GM18517 (cell line): ENCODE data around the gene FXYD2.
"Not testable (repeated sequence)": the region's sequence is repeated elsewhere in the genome, so short reads cannot be mapped to it uniquely, and the experiment has no call there.

Experiments used
- ATAC-seq: cut with Tn5 transposase; IDR thresholded peaks from one replicate; pipeline ENCODE4 v1.9.1; 2021; ENCODE audit warnings: mild to moderate bottlenecking, moderate library complexity; ENCODE audit not compliant: unreplicated experiment

FXYD2 gene

DNA sequence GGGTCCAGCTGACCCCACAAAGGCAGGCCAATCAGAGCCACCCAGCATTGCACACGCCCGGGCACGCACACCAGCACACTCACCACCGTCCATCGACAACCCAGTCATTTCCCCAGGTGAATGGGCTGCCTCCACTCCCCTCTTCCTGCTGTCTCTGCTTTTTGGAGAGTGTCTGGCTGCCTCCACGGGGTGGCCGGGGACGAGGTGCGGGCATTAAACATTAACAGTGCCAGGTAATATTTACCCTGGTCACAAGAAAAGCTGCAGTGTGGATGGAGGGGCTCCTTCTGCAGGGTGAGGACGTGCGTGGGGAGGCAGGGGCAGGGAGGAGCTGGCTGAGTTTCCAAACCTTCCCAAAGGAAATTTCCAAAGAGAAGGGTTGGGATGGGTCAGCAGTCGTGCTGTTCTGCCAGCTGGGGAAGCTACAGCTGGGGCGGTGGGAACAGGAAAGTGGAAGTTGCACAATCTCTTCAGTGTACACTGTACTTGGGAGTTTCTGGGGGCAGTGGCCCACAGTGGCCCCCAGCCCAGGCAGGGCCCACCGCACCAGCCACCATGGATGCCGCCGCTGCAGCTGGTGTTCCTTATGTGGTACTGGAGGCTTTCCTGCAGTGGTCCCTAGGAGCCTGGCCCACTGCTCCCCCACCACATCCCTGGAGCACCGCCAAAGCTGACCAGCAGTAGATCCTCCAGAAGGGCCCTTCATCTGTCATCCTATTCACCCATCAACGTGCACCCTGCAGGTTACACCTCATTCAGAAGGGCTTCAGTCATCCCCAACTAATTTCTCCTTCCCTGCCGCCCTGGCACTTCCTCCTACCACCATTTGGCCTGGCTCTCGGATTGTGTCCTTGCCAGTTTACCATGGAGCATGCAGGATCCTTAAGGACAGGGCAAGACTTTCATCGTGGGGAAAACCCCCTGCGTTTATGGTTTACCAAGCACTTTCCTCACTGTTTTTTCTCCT is at the start of gene FXYD2:
Gene FXYD2 (minus strand): TSS at position 174 of the 967 bp plus-strand sequence. CDS start 66 bp downstream, at position 108.
- no peak for ATAC-seq

DNA sequence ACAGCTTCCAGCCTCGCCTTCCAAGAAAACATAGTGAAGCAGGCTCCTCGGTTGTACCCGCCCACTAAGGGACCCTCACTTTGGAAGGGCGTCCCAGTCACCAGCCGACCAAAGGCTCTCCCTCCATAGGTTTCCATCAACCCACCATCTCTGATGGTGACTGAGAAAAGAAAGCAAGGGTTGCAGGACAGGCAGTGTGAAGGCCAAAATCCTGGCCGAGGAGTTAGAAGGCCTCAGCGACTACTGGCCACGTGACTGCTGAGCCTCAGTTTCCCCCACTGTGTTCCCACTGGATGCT is 49.2 kb upstream of the FXYD2 start:
- no peak for ATAC-seq

DNA sequence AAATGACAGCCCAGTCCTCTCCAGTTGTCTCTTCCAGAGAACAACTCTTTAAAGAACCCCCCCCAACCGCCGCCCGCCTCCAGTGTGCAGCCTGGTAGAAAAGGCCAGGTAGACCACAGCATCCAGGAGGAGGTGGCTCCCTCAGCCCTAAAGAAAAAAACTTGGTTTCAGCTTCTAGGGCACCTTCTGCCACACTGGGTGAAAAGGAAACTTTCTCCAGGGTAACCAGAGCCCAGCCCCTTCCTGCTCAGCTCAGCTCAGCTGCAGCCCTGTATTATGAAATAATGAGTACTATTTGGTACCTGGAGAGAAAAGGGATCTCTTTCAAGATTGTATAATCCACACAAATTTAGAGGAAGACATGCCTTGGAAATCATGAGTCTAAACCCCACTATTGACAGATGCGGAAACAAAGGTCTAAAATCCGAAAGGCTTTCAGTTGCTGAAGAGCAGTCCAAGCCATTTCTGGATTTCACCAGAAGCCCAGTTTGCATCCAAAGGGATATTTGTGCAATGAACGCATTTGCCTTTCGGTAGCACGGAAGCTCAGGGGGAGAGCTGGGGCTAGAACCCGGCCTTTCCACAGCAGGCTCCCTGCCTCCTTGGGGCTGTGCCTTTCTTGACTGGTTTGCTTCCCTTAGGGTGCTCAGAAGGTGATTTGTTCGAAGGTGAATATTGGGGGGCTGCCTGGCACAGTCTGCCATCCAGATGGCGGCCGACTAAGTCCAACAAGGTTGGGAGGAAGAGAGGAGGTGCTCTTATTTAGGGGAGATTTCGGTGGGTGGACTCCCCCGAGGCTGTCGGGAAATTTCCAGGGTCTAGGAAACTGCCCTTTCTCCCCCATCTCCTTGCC is 48.7 kb upstream of the FXYD2 start:
- no peak for ATAC-seq

DNA sequence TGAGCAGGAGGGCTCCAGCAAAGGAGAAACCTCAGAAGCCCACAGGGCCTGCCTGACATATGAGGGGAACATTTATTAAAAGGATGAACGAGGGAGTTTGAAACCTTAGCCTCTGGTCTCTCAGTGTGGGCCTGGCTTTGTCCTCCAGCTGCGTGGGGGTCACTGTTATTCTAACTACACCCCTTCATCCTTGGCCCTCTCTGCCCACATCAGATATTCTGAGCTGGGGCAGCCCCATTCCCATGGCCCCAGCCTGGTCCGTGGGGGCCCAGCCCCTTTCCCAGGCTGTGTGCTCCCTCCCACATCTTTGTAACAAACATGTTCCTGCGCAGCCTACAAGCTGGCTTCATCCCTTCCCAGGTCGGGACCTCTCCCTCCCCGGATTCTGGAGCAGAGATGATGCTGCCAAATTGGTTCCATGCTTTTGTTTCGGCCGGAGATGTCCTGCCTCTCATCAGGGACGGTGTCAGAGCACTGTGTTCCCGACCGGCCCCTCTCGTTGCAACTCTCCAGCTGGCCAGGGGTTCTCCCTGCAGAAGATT is 47.9 kb upstream of the FXYD2 start:
- ATAC-seq, result no peak

DNA sequence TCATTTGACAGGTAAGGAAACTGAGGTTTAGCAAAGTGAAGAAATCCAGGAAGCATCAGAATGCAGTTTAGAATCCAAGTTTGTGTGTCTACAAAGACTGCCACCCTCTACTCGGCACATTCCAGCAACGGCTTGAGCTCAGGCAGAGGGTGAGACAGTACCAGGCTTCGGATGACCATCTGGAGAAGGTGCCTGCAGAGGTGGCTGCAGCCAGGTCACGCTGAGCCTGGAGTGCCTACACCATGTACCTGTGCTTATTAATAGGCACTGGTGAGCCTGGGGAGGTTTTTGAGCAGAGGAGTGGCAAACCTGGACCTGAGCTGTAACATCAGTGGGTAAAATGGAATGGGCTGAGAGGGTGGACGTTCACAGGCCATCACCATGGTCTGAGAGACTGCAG is 47.2 kb upstream of the FXYD2 start:
- ATAC-seq, result no peak

DNA sequence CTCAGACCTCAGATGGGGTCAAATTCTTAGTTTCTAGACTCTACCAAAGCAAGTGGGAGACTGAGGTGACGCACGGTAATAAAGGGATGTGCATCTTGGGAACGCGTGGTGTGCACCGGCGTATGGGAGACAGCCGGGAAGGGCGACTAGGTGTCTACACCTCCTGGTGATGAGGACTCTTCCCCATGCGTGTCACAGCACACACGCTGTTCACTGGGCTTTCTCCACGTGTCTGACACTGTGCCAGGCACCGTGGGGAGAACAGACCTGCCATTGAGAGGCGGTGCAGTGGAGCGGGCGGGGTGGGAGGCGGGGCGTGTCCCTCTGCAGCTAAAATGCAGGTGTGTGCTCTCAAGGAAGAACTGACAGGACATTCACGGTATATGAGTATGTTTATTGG is 46.6 kb upstream of the FXYD2 start:
- no peak for ATAC-seq

DNA sequence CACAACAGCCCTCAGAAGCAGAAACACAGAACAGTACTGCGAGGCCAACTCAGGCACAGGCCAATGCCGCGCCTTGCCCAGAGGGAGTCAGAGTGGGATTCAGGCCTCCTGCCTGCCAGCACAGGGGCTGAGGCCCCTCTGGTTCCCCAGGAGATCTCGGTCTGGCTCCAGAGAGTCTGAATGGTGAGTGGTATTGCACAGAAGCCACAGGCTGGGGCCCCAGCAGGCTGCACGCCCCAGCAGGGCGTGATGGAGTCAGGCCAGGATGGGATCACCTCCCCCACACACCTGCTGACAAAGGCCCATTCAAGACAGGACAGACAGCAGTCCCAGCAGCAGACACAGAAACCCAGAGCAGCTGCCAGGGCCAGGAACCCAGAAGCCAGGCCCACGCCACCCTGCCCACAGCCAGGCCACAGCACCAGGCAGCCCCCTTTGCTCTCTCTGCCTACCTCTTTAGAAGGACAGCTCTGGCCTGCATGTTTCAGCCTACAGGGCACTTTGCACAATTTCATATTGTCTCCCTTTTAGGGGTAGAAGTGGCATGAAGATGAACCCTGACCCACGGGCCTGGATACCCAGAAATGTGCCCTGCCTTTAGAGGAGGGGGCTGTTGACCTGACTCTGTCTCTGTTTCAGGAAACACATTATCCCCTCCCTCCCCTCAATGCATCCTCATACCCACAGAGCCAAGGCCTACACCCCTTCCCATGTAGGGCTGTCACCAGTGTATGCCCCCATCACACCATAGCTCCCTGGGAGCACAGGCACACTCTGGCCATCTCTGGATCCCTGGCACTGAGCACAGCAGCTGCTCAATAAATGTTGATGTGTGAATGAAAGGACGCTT is 45.8 kb upstream of the FXYD2 start:
- ATAC-seq, result no peak

DNA sequence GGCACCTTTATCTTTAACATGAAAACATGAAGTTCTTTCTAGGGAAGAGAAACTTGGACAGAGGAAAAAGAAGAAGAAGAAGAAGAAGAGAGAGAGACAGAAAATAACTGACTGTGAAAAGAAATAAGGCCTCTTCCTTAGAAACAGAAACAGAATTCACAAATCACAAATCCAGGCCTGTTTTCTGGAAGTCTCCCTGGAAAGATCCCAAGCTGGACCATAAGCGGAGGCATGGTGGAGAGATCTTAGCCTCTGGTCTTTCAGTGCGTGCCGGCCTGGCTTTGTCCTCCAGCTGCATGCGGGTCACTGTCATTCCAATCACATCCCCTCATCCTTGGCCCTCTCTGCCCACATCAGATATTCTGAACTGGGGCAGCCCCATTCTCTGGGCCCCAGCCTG is 45.1 kb upstream of the FXYD2 start:
- ATAC-seq, result no peak

DNA sequence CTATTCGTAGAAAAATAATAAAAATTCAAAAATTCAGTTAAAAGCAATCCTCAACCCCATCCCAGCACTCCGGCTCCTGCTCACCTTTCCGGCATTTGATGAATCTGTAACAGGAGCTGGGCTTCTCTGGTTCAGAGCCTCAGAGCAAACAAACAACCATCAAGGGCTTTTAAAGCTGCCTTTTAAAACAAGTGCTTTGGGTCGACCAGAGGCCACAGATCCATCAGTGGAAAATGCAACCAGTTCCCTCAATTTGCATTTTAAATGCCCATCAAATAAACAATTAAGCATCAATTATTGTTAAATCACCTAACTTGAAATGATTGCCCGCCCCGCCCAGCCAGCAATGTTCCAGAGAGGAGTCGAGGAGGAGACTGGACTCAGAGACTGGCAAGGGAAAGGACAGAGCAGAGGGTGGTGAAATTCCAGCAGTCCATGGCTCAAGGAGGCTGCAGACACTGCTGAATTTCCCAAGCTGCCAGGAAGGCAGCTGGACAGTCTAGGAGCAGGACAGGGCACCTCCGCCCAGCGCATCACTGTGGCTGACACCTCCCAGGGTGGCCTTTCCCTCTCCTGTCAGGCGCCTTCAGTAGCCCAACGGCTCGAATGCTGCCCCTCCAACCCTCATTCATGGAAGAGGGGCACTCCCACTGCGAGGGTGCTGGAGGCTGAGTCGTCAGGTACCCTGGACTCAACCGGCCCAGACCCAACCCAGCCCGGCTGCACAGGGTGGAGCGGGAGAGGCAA is 44.4 kb upstream of the FXYD2 start:
- no peak for ATAC-seq

DNA sequence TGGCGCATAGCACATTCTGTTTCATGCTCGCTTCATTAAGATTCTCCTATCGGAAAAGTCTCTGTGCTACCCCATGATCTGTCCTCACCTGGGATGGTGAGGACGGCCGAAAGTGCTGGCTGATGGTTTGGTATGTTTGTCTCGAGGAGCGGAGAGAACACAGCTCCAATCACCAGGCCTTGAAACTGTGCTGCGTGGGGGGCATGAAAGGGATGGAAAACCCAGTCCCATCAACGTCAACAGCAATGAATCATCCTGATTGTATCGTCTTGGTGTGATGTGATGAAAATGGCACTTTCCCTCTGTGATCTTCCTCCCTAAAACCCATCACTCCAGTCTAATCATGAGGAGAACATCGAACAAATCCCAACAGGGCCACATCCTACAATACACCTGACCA is 43.5 kb upstream of the FXYD2 start:
- no peak for ATAC-seq

DNA sequence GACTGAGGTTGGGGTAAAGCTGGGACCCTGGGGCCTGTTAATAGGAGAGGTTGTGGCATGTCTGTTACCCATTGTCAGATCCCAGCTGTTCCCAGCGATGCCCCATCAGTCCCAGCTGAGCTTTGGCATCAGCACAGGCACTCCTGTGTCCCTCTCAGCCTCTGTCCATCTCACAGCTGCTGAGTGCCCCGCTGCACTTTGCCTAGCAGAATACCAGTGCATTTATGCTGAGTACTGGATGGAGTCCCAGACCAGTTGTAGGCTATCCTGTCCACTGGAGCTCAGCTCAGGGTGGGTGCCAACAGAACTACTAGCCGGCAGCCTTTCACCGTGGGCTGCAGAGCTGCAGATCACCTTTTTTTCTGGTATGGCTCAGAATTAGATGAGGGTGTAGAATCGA is 42.0 kb upstream of the FXYD2 start:
- ATAC-seq, result no peak

DNA sequence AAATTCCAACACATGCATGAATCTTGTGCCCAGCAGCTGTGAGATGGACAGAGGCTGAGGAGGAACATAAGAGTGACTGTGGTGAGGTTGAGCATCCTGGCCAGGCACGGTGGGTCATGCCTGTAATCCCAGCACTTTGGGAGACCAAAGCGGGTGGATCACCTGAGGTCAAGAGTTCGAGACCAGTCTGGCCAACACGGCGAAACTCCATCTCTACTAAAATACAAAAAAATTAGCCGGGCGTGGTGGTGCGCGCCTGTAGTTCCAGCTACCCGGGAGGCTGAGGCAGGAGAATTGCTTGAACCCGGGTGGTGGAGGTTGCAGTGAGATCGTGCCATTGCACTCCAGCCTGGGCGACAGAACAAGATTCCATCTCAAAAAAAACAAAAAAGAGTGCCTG is 41.0 kb upstream of the FXYD2 start:
- not testable (repeated sequence) for ATAC-seq

DNA sequence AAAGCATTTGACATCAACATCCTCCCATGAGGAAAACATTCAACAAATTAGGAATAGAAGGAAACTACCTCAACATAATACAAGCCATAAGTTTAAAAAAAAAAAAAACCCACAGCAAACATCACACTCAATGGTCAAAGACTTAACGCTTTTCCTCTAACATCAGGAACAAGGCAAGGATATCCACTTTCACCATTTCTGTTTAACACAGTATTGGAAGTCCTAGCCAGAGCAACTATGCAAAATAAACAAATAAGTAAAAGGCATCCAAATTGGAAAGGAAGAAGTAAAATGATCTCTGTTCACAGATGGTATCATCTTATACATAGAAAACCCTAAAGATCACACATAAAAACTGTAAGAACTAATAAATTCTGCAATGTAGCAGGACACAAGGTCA is 38.8 kb upstream of the FXYD2 start:
- ATAC-seq, result no peak

DNA sequence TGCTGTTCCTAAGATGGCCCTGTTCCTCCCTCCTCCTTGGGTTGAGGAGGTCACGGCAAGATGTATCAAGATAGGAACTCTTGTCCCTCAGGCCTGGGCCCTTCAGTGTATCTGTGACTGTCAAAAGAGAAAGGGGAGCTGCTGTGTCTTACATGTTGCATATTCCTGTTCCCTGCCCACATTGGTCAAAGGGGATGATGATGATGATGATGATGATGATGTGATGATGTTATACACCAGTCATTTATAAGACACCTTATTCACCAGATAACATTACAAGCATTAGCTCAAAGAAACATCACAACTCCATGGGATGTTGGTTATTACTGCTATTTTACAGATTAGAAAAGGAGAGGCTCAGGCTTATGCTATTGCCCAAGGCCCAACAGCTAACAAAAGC is 38.2 kb upstream of the FXYD2 start:
- no peak for ATAC-seq

DNA sequence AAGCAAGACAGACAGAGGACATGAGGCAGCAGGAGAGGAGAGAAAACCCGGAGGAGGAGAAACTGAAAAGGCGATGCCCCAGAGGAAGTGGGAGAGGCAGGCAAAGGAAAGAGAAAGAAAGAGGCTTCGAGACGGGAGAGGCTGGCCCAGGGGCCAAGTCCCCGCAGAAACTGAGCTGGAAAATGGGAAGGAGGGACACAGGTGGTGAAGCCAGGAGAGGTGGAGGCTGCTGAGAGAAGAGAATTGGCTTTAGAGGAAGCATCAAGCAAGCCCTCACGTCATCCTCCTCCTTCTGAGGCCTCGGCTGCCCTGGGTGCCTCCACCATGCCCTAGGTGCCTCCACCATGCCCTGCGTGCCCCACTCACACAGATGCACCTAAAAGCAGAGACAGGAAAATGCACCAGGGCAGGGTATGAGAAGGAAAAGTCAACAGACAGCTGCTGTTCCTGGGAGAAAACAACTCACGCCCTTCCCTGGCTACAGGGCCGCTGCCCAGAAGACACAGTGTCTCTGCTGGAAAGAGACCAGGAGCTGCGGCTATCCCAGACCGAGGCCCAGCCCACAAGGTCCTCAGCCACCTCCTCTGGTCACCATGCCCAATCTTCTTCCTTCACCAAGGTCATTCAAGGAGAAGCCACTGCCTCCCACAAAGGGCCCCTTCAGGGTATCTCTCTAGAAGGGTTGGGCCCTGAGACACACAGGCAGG is 37.6 kb upstream of the FXYD2 start:
- no peak for ATAC-seq

DNA sequence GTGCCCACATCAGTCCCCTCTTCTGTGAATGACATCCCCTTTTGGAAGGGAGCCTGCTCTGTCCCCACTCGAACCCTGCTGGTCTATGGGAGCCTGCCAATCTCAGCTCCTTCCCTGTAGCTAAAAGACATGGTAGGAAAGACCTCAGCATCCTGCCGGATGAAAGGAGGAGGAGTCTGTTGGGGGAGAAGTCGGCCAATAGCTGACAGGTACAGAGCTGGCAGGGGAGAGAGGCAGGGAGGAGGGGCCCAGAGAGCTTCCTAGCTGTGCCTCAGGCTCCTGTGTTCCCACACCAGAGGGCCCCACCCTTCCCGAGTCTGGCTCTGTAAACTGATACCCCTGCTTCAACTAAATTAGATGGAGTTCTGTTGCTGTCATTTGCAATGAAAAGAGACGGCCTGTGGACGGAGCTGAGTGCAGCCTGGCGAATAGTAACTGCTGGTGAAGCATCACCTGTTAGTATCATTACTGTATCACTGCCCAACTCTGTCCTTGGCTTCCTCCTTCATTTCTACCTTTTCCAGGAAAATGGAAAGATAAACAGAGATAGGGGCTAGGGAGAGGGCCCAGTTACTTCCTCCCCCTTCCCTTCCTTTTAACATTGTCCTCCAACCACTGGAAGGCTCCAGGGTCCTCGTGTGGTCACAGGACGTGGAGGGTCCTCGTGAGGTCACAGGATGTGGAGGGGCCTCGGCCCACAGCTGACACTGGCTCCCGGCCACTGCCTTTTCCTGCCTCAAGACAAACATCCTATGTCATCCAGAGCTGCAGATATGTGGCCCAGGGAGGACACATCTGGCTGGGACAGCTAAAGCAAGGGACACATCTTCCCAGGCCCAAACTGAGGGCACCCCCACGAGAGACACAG is 36.8 kb upstream of the FXYD2 start:
- no peak for ATAC-seq

DNA sequence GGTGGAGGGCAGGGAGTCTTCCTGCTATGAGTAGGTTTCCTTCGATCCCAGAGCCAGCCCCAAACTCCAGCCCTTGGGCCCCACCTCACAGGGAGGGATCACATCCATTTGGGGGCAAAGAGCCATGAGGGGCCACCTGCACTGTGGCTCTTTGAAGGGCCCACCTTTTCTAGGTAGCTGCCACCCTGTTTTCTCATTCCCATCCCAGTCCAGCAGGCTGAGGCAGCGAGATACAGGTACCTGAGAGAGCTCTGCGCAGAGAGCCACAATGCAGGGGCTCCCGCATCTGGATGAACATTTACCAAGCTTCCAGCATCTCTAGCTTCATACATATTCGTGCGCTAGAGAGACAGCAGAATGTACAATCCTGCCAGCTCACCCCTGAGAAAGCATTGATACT is 35.6 kb upstream of the FXYD2 start:
- ATAC-seq, result no peak

DNA sequence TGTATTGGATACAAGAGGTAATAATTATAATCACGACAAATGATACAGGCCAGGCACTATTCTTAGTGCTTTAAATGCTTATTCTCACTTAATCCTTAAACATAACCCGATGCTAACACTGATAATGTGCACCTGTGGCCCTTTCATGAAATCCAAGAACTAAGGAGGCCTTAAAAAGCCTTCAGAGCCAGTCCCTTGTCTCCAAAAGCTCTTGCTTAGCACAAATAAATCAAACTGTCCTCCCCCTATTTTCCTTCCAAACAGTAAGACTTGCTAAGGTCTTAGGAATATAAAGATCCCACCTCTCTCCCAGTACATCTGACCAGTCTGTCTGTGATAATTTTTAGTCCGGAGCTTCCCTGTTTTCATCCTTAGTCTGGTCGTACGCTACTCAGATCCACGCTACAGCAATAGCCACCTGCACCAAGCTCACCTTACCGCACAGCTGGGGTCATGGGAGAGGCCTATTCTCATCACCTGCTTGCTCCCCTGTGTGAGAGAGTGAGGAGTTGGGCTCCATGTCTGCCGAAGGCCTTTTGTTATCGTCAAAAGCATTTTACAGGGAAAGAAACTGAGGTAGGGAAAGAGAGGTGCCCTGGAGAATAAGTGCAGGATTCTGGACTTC is 35.1 kb upstream of the FXYD2 start:
- ATAC-seq, result no peak
